ENCODE data around the gene LYRM4. TPM values are rescaled to one million over a fixed set of nuclear protein-coding genes. Genes with fewer than 3 reads are reported as not detected.

LYRM4 gene
- total RNA-seq, 1 donor from 2014 or later: 39.0 TPM

GRCh38 chr6:5096482-5096881, 164.3 kb downstream of the LYRM4 start:
- Mint-ChIP-seq H3K4me3 (ENCODE audit: unreplicated experiment) (no peak overlapping the region), H3K27ac (ENCODE audit: unreplicated experiment) (no peak overlapping the region), H3K9me3 (ENCODE audit: unreplicated experiment) (no peaks in the 10 kb centered on the region), H3K36me3 (ENCODE audit: low read depth, unreplicated experiment) (no peaks in the 10 kb centered on the region), H3K27me3 (ENCODE audit: unreplicated experiment) (peaks cover 1% of the 10 kb centered on the region), H3K4me1 (ENCODE audit: unreplicated experiment) (peaks cover 6% of the 10 kb centered on the region)
- DNase-seq (ENCODE audit: low spot score): no peak
- no peak for TF ChIP-seq CTCF (IDR thresholded peaks at IDR 0.05; ENCODE audit: unreplicated experiment)

- TF ChIP-seq CTCF (IDR thresholded peaks at IDR 0.05; ENCODE audit: unreplicated experiment): no peak
- no peaks in the 10 kb centered on the region for H3K36me3 Mint-ChIP-seq (ENCODE audit: low read depth, unreplicated experiment)
- H3K27ac Mint-ChIP-seq (ENCODE audit: unreplicated experiment): no peak overlapping the region
- peaks cover 15% of the 10 kb centered on the region for H3K4me1 Mint-ChIP-seq (ENCODE audit: unreplicated experiment)
- H3K9me3 Mint-ChIP-seq (ENCODE audit: unreplicated experiment): no peaks in the 10 kb centered on the region
- no peak overlapping the region for H3K4me3 Mint-ChIP-seq (ENCODE audit: unreplicated experiment)
- H3K27me3 Mint-ChIP-seq (ENCODE audit: unreplicated experiment): peaks cover 1% of the 10 kb centered on the region
- DNase-seq (ENCODE audit: low spot score): no peak
Observed at GRCh38 chr6:5095236-5095635, 165.5 kb downstream of the LYRM4 start.

- H3K4me3 Mint-ChIP-seq (ENCODE audit: unreplicated experiment): no peak overlapping the region
- no peak for DNase-seq (ENCODE audit: low spot score)
- no peak for TF ChIP-seq CTCF (IDR thresholded peaks at IDR 0.05; ENCODE audit: unreplicated experiment)
- H3K36me3 Mint-ChIP-seq (ENCODE audit: low read depth, unreplicated experiment): no peaks in the 10 kb centered on the region
- H3K4me1 Mint-ChIP-seq (ENCODE audit: unreplicated experiment): peaks cover 22% of the 10 kb centered on the region
- no peak overlapping the region for H3K27ac Mint-ChIP-seq (ENCODE audit: unreplicated experiment)
- H3K27me3 Mint-ChIP-seq (ENCODE audit: unreplicated experiment): no peaks in the 10 kb centered on the region
- no peaks in the 10 kb centered on the region for H3K9me3 Mint-ChIP-seq (ENCODE audit: unreplicated experiment)
Observed at GRCh38 chr6:5094327-5094726, 166.4 kb downstream of the LYRM4 start.

GRCh38 chr6:5093231-5094015, 167.3 kb downstream of the LYRM4 start:
- TF ChIP-seq CTCF (IDR thresholded peaks at IDR 0.05; ENCODE audit: unreplicated experiment): no peak
- Mint-ChIP-seq H3K27me3 (ENCODE audit: unreplicated experiment) (no peaks in the 10 kb centered on the region), H3K4me3 (ENCODE audit: unreplicated experiment) (no peak overlapping the region), H3K9me3 (ENCODE audit: unreplicated experiment) (no peaks in the 10 kb centered on the region), H3K27ac (ENCODE audit: unreplicated experiment) (no peak overlapping the region), H3K4me1 (ENCODE audit: unreplicated experiment) (peaks cover 22% of the 10 kb centered on the region), H3K36me3 (ENCODE audit: low read depth, unreplicated experiment) (no peaks in the 10 kb centered on the region)
- DNase-seq (ENCODE audit: low spot score): no peak
